ENCODE measurements around the gene EXOC3.
"Not testable (repeated sequence)": the region's sequence is repeated elsewhere in the genome, so short reads cannot be mapped to it uniquely, and the experiment has no call there.

EXOC3 gene

DNA sequence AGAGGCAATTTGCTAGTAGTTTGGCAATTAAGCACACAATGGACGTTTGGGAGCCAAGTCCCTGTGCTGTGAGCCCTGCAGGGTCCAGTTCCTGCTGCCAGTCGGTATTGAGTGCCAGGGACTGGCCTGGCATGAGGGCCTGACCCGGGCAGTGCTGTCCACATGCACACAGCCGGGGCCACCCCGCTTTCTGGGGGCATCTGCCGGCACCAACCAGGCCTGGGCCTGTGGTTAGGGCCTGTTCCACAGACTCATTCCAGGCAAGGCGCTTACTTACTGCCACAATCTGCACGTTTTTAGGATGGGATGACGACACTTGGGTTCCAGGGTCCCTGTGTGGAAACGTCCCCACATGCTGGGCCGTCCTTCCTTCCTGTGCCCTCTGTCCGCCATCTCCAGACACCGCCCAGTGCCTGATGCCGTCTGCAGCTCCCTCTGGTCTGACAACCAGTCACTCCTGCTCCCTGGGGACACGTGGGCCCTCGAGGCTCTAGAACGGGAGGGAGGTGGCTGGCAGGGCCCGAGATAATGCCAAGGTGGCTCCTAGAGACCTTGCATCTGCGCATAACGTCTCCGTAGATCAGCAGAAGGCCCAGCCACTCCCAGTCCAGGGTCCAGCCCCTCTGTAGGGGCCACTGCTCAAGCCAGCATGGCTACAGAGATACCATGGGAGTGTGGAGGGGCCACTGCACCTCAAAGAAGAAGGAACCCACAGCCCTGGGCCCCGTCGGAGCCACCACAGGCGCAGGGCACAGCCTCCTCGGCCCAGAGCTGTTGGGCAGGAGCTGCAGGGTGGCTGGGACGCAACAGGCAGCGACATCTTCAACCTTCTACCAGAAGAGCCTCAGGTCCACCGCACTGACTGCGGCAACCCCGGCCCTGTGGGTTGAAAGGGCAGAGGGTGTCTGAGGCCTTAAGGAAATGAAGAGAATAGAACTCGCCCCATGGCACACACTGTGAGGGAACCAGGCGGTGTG lies 56.5 kb downstream of the EXOC3 start:
- H3K9me3 ChIP-seq (ENCODE audit: insufficient read depth, low read depth, low read length): no peaks in the 10 kb centered on the region
- peaks cover 27% of the 10 kb centered on the region for H3K27me3 ChIP-seq (ENCODE audit: insufficient read depth, low read length)
- no peaks in the 10 kb centered on the region for H3K36me3 ChIP-seq (ENCODE audit: insufficient read depth, low read depth, low read length)
- H3K27ac ChIP-seq (ENCODE audit: low read length): no peak overlapping the region
- no peaks in the 10 kb centered on the region for H3K4me1 ChIP-seq (ENCODE audit: insufficient read depth, low read length)
- no peak overlapping the region for H3K4me3 ChIP-seq (ENCODE audit: low read length)
- H3K9ac ChIP-seq (ENCODE audit: low read depth, low read length): no peak overlapping the region

GRCh38 chr5:500491-500890 lies 57.5 kb downstream of the EXOC3 start:
- H3K4me3 ChIP-seq (ENCODE audit: low read length): no peak overlapping the region
- no peak overlapping the region for H3K27ac ChIP-seq (ENCODE audit: low read length)
- H3K36me3 ChIP-seq (ENCODE audit: insufficient read depth, low read depth, low read length): no peaks in the 10 kb centered on the region
- no peaks in the 10 kb centered on the region for H3K4me1 ChIP-seq (ENCODE audit: insufficient read depth, low read length)
- no peaks in the 10 kb centered on the region for H3K9me3 ChIP-seq (ENCODE audit: insufficient read depth, low read depth, low read length)
- peaks cover 19% of the 10 kb centered on the region for H3K27me3 ChIP-seq (ENCODE audit: insufficient read depth, low read length)
- no peak overlapping the region for H3K9ac ChIP-seq (ENCODE audit: low read depth, low read length)

DNA sequence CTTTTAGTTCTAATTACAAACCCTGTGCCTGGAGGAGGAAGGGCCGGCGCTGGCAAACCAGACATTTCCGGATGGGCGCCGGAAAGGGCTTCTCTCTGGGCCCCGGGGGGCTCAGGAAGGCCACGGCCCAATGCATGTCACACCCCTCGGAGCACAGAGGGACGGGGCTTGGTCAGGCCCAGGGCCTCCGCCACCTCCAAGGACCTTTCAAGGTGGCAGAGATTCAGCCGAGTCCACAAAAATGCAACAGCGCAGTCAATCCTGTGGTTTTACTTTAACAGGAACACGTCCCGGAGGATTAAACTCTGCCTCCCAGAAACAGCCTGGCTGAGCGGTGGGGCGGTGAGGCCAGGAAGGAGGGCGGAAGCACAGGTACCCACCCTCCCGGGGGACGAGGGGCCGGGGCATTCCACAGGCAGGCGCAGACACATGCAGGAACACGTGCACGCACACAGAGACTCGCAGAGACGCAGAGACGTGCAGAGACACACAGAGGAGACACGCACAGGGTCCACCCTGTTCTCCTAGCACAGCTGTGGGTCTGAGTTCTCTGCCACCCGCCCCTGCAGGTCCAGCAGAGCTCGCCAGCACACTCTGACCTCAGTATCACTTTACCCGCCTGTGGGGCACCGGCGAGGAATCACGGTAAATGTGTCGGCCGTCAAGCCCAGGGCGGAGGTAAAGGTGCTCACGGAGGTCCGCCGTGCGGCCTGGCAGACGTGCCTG lies 58.3 kb downstream of the EXOC3 start:
- no peak overlapping the region for H3K4me3 ChIP-seq (ENCODE audit: low read length)
- no peak overlapping the region for H3K27ac ChIP-seq (ENCODE audit: low read length)
- H3K9ac ChIP-seq (ENCODE audit: low read depth, low read length): no peak overlapping the region
- H3K4me1 ChIP-seq (ENCODE audit: insufficient read depth, low read length): no peaks in the 10 kb centered on the region
- peaks cover 13% of the 10 kb centered on the region for H3K27me3 ChIP-seq (ENCODE audit: insufficient read depth, low read length)
- no peaks in the 10 kb centered on the region for H3K36me3 ChIP-seq (ENCODE audit: insufficient read depth, low read depth, low read length)
- H3K9me3 ChIP-seq (ENCODE audit: insufficient read depth, low read depth, low read length): no peaks in the 10 kb centered on the region

DNA sequence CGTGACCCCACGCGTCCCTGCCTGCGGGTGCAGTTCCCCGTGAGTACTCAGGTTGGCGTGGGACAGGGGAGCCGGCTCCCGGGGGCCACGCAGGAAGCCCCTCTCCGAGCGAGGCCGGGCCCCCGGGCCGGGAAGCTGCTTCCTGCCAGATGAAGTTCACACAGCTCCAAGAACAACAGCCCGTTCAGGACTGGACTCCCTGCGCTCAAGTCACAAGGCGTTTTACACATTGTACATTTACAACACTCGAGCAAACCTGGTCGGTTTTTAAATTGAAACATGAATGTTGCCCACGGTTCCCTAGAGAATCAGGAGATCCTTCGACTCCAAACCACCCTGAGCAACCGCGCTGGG lies 58.8 kb downstream of the EXOC3 start:
- peaks cover 7% of the 10 kb centered on the region for H3K27me3 ChIP-seq (ENCODE audit: insufficient read depth, low read length)
- H3K9me3 ChIP-seq (ENCODE audit: insufficient read depth, low read depth, low read length): no peaks in the 10 kb centered on the region
- no peaks in the 10 kb centered on the region for H3K4me1 ChIP-seq (ENCODE audit: insufficient read depth, low read length)
- H3K4me3 ChIP-seq (ENCODE audit: low read length): no peak overlapping the region
- no peak overlapping the region for H3K27ac ChIP-seq (ENCODE audit: low read length)
- no peaks in the 10 kb centered on the region for H3K36me3 ChIP-seq (ENCODE audit: insufficient read depth, low read depth, low read length)
- H3K9ac ChIP-seq (ENCODE audit: low read depth, low read length): no peak overlapping the region

DNA sequence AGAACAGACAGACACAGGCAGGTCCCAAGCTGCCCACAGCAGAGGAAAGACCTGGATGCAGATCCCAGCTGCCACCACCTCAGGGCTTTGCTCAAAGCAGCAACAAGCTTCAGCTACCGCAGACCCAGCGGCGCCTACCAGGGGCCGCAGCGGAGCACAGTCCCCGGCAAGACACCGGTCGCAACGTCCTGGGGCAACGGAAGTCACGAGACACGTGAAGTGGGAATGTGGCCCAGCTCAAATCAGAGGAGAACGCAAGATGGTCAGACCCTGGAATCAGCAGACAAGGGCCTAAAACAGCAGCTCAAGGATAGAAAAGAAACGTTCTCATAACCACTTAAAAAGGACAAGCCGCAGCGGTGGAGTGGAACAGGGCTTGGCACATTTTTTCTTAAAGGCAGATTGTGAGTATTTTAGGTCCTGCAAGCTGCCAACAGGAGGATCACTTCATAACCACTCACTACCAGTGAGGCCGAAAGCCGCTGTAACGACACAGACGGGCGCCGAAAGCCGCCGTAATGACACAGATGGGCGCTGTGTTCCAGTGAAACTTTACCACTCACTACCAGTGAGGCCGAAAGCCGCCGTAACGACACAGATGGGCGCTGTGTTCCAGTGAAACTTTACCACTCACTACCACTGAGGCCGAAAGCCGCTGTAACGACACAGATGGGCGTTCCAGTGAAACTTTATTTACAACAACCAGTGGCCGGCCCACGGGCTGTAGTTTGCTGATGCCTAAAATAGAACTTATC lies 59.5 kb downstream of the EXOC3 start:
- Histone ChIP-seq H3K27ac (ENCODE audit: low read length) (no peak overlapping the region), H3K9me3 (ENCODE audit: insufficient read depth, low read depth, low read length) (no peaks in the 10 kb centered on the region), H3K9ac (ENCODE audit: low read depth, low read length) (no peak overlapping the region), H3K4me3 (ENCODE audit: low read length) (no peak overlapping the region), H3K4me1 (ENCODE audit: insufficient read depth, low read length) (no peaks in the 10 kb centered on the region), H3K36me3 (ENCODE audit: insufficient read depth, low read depth, low read length) (no peaks in the 10 kb centered on the region), H3K27me3 (ENCODE audit: insufficient read depth, low read length) (peaks cover under 1% of the 10 kb centered on the region)

- Histone ChIP-seq H3K9ac (ENCODE audit: low read depth, low read length) (no peak overlapping the region), H3K36me3 (ENCODE audit: insufficient read depth, low read depth, low read length) (no peaks in the 10 kb centered on the region)
Observed at GRCh38 chr5:504326-505154, 61.6 kb downstream of the EXOC3 start.

DNA sequence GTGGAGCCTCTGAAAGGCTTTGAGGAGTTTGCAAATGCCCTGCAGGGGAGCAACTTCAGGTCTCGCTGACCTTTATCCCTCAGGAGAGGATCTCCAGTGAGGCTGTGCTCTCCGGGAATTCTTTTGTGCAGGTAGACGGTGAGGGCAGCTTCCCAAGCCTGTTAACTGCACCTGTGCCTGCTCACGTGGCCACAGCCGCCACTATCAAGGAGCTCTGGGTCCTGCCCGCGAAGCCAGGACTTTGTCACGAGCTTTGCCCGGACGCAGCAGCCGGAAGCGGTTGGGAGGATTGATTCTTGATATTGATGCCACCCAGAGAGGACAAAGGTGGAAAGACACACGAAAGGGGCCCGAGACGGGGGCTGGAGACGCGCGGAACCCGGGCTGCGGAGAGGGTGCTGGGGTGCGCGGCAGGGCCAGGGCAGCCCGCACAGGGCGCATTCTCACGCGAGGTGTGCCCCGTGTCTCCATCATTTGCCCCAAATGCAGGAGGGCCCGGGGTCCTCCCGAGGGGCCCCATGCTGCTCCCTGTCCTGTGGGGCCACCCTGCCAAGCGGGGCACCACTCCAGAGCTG lies 63.1 kb downstream of the EXOC3 start:
- no peaks in the 10 kb centered on the region for H3K9me3 ChIP-seq (ENCODE audit: insufficient read depth, low read depth, low read length)
- H3K4me1 ChIP-seq (ENCODE audit: insufficient read depth, low read length): no peaks in the 10 kb centered on the region
- H3K27me3 ChIP-seq (ENCODE audit: insufficient read depth, low read length): no peaks in the 10 kb centered on the region; the same call in 1 of the 2 replicates
- no peak overlapping the region for H3K4me3 ChIP-seq (ENCODE audit: low read length)
- H3K36me3 ChIP-seq (ENCODE audit: insufficient read depth, low read depth, low read length): no peaks in the 10 kb centered on the region
- H3K27ac ChIP-seq (ENCODE audit: low read length): no peak overlapping the region
- H3K9ac ChIP-seq (ENCODE audit: low read depth, low read length): no peak overlapping the region

More at GRCh38 chr5:504326-505154, 61.6 kb downstream of the EXOC3 start:
- no peak overlapping the region for H3K27ac ChIP-seq (ENCODE audit: low read length)
- no peaks in the 10 kb centered on the region for H3K9me3 ChIP-seq (ENCODE audit: insufficient read depth, low read depth, low read length)
- no peaks in the 10 kb centered on the region; the same call in 1 of the 2 replicates for H3K27me3 ChIP-seq (ENCODE audit: insufficient read depth, low read length)
- no peak overlapping the region for H3K4me3 ChIP-seq (ENCODE audit: low read length)
- no peaks in the 10 kb centered on the region for H3K4me1 ChIP-seq (ENCODE audit: insufficient read depth, low read length)

DNA sequence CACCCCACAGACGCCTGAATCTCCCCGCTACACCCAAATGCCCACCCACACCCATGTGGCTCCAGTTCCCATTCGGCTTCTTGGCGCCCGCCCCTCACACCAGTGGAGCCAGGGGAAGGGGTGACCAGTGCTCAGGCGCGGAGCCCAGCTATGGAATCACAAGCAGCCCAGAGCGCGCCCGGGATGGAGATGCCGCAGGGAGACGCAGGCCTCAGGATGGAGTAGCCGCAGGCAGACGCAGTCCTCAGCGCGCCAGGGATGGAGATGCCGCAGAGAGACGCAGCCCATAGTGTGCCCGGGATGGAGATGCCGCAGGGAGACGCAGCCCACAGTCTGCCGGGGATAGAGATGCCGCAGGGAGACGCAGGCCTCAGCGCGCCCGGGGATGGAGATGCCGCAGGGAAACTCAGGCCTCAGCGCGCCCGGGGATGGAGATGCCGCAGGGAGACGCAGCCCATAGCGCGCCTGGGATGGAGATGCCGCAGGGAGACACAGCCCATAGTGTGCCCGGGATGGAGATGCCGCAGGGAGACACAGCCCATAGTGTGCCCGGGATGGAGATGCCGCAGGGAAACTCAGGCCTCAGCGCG lies 65.1 kb downstream of the EXOC3 start:
- H3K27ac ChIP-seq (ENCODE audit: low read length); H3K9me3 ChIP-seq (ENCODE audit: insufficient read depth, low read depth, low read length); H3K27me3 ChIP-seq (ENCODE audit: insufficient read depth, low read length); H3K36me3 ChIP-seq (ENCODE audit: insufficient read depth, low read depth, low read length); H3K4me3 ChIP-seq (ENCODE audit: low read length); H3K9ac ChIP-seq (ENCODE audit: low read depth, low read length); H3K4me1 ChIP-seq (ENCODE audit: insufficient read depth, low read length): not testable (repeated sequence)

- Histone ChIP-seq H3K4me1 (ENCODE audit: insufficient read depth, low read length) (no peaks in the 10 kb centered on the region), H3K9ac (ENCODE audit: low read depth, low read length) (no peak overlapping the region), H3K27ac (ENCODE audit: low read length) (no peak overlapping the region), H3K36me3 (ENCODE audit: insufficient read depth, low read depth, low read length) (no peaks in the 10 kb centered on the region), H3K4me3 (ENCODE audit: low read length) (no peak overlapping the region), H3K9me3 (ENCODE audit: insufficient read depth, low read depth, low read length) (no peaks in the 10 kb centered on the region), H3K27me3 (ENCODE audit: insufficient read depth, low read length) (no peaks in the 10 kb centered on the region; the same call in 1 of the 2 replicates)
Observed at GRCh38 chr5:509611-510185, 66.7 kb downstream of the EXOC3 start.

DNA sequence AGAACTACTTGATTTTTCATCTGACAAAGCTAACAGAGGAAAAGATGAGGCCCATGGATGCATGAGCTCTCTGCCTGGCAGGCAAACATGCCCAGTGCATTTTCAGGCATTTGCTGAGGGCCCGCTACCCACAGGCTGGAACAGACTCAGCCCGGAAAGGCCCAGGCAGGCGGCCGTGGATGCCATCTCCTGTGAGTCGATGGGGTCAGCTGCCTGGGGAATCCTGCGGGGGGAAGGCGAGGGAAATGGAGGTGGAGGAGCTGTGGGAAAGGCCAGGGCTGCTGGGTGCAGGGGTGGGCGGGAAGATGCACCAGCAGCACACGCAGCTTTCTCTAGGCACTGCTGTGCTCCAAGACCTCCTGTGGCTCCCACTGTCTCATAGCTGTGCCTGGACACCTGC lies 67.5 kb downstream of the EXOC3 start:
- Histone ChIP-seq H3K9me3 (ENCODE audit: insufficient read depth, low read depth, low read length) (no peaks in the 10 kb centered on the region), H3K4me1 (ENCODE audit: insufficient read depth, low read length) (no peaks in the 10 kb centered on the region), H3K4me3 (ENCODE audit: low read length) (no peak overlapping the region), H3K27ac (ENCODE audit: low read length) (no peak overlapping the region), H3K9ac (ENCODE audit: low read depth, low read length) (no peak overlapping the region), H3K27me3 (ENCODE audit: insufficient read depth, low read length) (no peaks in the 10 kb centered on the region; the same call in 1 of the 2 replicates), H3K36me3 (ENCODE audit: insufficient read depth, low read depth, low read length) (no peaks in the 10 kb centered on the region)

Data from iPS-20b (cell line).